Measurements from ENCODE around the gene MGST1. TPM values are rescaled to one million over a fixed set of nuclear protein-coding genes. Genes with fewer than 3 reads are reported as not detected.

Gene MGST1
- 256 and 271 TPM in 2 replicates for total RNA-seq
- polyA plus RNA-seq: 300 and 434 TPM in 2 replicates

GRCh38 chr12:16347391-16348298 lies at the start of gene MGST1:
Gene MGST1, plus strand, starts transcription at chr12:16347645. Its CDS starts 6,608 bp downstream, at chr12:16354253.
- peak within 1 kb of the TSS; percentile 34 for H3K4me3 ChIP-seq
- peak within 1 kb of the TSS; percentile 75 for H3K4me2 ChIP-seq
- H3K79me2 ChIP-seq: peaks cover 17% of the 10 kb centered on the region
- no peaks in the 10 kb centered on the region for H3K9me3 ChIP-seq (ENCODE audit: low read depth)
- no peak for TF ChIP-seq EZH2phosphoT487 (IDR thresholded peaks at IDR 0.05; ENCODE audit: low read depth, severe bottlenecking, unreplicated experiment)
- no peak for TF ChIP-seq CTCF (IDR thresholded peaks at IDR 0.05; ENCODE audit: poor library complexity)
- TF ChIP-seq EZH2 (IDR thresholded peaks at IDR 0.05; ENCODE audit: borderline replicate concordance): no peak
- no peaks in the 10 kb centered on the region for H3K36me3 ChIP-seq (replicated peaks; ENCODE audit: insufficient read depth, low read depth)
- no peaks in the 10 kb centered on the region for H3K9me2 ChIP-seq (replicated peaks; ENCODE audit: insufficient read depth)
- no peaks in the 10 kb centered on the region for H4K20me1 ChIP-seq (ENCODE audit: insufficient read depth, poor library complexity, severe bottlenecking)
- H3K27me3 ChIP-seq: no peaks in the 10 kb centered on the region
- H2AFZ ChIP-seq: peak within 1 kb of the TSS; percentile 68
- H3K27ac ChIP-seq: peak within 1 kb of the TSS; percentile 85
- WGBS (ENCODE audit: low lambda C conversion rate, missing lambda C conversion rate): 3% methylated on average over 29 of the region's 31 CpGs
- peaks cover 3% of the 10 kb centered on the region for H3K4me1 ChIP-seq (ENCODE audit: insufficient read depth)
- peak; percentile 80 for DNase-seq (ENCODE audit: low spot score)

GRCh38 chr12:16299403-16299802 lies 48.0 kb upstream of the MGST1 start:
- TF ChIP-seq EZH2phosphoT487 (IDR thresholded peaks at IDR 0.05; ENCODE audit: low read depth, severe bottlenecking, unreplicated experiment): no peak
- TF ChIP-seq EZH2 (IDR thresholded peaks at IDR 0.05; ENCODE audit: borderline replicate concordance): no peak
- no peak for TF ChIP-seq CTCF (IDR thresholded peaks at IDR 0.05; ENCODE audit: poor library complexity)
- no peak for DNase-seq (ENCODE audit: low spot score)
- Histone ChIP-seq H3K36me3 (replicated peaks; ENCODE audit: insufficient read depth, low read depth) (no peaks in the 10 kb centered on the region), H3K4me2 (no peak overlapping the region), H3K27ac (no peak overlapping the region), H3K27me3 (no peaks in the 10 kb centered on the region), H4K20me1 (ENCODE audit: insufficient read depth, poor library complexity, severe bottlenecking) (no peaks in the 10 kb centered on the region), H3K9me2 (replicated peaks; ENCODE audit: insufficient read depth) (no peaks in the 10 kb centered on the region), H3K4me3 (no peak overlapping the region), H3K4me1 (ENCODE audit: insufficient read depth) (no peaks in the 10 kb centered on the region), H3K79me2 (no peaks in the 10 kb centered on the region), H2AFZ (no peak overlapping the region), H3K9me3 (ENCODE audit: low read depth) (no peaks in the 10 kb centered on the region)
- 85% methylated on average over 2 of the region's 2 CpGs for WGBS (ENCODE audit: low lambda C conversion rate, missing lambda C conversion rate)

GRCh38 chr12:16300122-16300521 lies 47.3 kb upstream of the MGST1 start:
- Histone ChIP-seq H2AFZ (no peak overlapping the region), H3K9me2 (replicated peaks; ENCODE audit: insufficient read depth) (no peaks in the 10 kb centered on the region), H3K27ac (no peak overlapping the region), H4K20me1 (ENCODE audit: insufficient read depth, poor library complexity, severe bottlenecking) (no peaks in the 10 kb centered on the region), H3K79me2 (no peaks in the 10 kb centered on the region), H3K4me2 (no peak overlapping the region), H3K9me3 (ENCODE audit: low read depth) (no peaks in the 10 kb centered on the region), H3K4me1 (ENCODE audit: insufficient read depth) (no peaks in the 10 kb centered on the region), H3K27me3 (no peaks in the 10 kb centered on the region), H3K4me3 (no peak overlapping the region), H3K36me3 (replicated peaks; ENCODE audit: insufficient read depth, low read depth) (no peaks in the 10 kb centered on the region)
- TF ChIP-seq EZH2 (IDR thresholded peaks at IDR 0.05; ENCODE audit: borderline replicate concordance): no peak
- TF ChIP-seq EZH2phosphoT487 (IDR thresholded peaks at IDR 0.05; ENCODE audit: low read depth, severe bottlenecking, unreplicated experiment): no peak
- TF ChIP-seq CTCF (IDR thresholded peaks at IDR 0.05; ENCODE audit: poor library complexity): no peak
- no peak for DNase-seq (ENCODE audit: low spot score)
- WGBS (ENCODE audit: low lambda C conversion rate, missing lambda C conversion rate): 61% methylated on average over 1 of the region's 1 CpG
